ENCODE measurements around the gene SEC24D.
"Not testable (repeated sequence)": the region's sequence is repeated elsewhere in the genome, so short reads cannot be mapped to it uniquely, and the experiment has no call there.

The SEC24D gene

GRCh38 chr4:118835571-118836300 is at the start of gene SEC24D:
Gene SEC24D, minus strand, starts transcription at chr4:118836126. Its CDS starts 2,430 bp downstream, at chr4:118833696.
- DNase-seq = peak; percentile 86 to 87

DNA sequence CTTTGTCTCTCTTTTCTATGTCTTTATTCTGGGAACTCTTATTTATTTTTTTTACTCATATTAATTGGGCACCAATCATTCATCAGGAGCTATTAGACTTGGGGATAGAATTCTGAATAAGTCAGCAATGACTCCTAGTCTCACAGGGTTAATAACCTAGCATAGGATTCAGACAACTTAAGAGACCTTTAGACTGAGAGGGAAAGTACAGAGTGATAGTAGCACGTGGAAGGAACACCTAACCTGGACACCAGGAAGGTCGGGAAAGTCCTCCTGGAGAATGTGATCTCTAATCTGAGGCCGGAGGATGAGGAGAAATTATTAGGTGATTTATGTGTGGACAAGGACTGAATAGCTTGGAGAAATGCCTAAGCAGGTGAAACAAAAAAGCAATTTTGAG is 48.8 kb upstream of the SEC24D start:
- no peak for DNase-seq

GRCh38 chr4:118883861-118884260 is 47.9 kb upstream of the SEC24D start:
- no peak for DNase-seq

GRCh38 chr4:118881512-118882146 is 45.7 kb upstream of the SEC24D start:
- no peak for DNase-seq

GRCh38 chr4:118879409-118879808 is 43.5 kb upstream of the SEC24D start:
- DNase-seq = no peak

DNA sequence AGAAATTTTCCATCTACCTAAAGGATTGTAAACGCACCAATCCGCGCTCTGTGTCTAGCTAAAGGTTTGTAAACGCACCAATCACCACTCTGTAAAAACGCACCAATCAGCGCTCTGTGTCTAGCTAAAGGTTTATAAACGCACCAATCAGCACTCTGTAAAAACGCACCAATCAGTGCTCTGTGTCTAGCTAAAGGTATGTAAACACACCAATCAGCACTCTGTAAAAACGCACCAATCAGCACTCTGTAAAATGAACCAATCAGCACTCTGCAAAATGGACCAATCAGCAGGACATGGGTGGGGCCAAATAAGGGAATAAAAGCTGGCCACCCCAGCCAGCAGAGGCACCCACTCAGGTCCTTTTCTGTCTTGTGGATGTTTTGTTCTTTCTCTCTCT is 42.6 kb upstream of the SEC24D start:
- not testable (repeated sequence) for DNase-seq

DNA sequence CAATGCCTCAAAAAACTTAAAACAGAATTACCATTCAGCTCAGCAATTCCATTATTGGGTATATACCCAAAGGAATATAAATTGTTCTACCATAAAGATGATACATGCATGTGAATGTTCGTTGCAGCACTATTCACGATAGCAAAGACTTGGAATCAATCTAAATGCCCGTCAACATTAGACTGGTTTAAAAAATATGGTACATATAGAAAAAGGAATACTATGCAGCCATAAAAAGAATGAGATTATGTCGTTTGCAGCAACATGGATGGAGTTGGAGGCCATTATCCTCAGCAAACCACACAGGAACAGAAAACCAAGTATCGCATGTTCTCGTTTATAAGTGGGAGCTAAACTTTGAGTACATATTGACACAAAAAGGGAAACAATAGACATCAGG is 41.9 kb upstream of the SEC24D start:
- DNase-seq = no peak

GRCh38 chr4:118872181-118872580 is 36.3 kb upstream of the SEC24D start:
- no peak for DNase-seq

GRCh38 chr4:118869808-118870342 is 33.9 kb upstream of the SEC24D start:
- no peak for DNase-seq

GRCh38 chr4:118867311-118868067 is 31.6 kb upstream of the SEC24D start:
- no peak for DNase-seq

DNA sequence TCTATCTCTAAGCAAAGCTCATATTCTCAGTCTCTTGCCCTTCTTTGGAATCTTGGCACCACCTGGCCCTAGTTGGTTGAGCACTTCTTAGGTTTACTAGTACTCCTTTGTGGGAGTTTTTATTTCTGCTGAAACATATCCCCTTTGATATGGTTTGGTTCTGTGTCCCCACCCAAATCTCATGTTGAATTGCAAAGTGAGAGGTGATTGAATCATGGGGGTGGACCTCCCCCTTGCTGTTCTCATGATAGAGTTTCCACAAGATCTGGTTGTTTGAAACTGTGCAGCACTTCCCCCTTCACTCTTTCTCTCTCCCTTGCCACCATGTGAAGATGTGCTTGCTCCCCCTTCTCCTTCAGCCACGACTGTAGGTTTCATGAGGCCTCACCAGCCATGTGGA is 30.5 kb upstream of the SEC24D start:
- DNase-seq = no peak

GRCh38 chr4:118865091-118865708 is 29.3 kb upstream of the SEC24D start:
- peak; percentile 7 to 29 for DNase-seq

GRCh38 chr4:118858779-118859178 is 22.9 kb upstream of the SEC24D start:
- DNase-seq = no peak

GRCh38 chr4:118857760-118858159 is 21.8 kb upstream of the SEC24D start:
- DNase-seq = no peak

DNA sequence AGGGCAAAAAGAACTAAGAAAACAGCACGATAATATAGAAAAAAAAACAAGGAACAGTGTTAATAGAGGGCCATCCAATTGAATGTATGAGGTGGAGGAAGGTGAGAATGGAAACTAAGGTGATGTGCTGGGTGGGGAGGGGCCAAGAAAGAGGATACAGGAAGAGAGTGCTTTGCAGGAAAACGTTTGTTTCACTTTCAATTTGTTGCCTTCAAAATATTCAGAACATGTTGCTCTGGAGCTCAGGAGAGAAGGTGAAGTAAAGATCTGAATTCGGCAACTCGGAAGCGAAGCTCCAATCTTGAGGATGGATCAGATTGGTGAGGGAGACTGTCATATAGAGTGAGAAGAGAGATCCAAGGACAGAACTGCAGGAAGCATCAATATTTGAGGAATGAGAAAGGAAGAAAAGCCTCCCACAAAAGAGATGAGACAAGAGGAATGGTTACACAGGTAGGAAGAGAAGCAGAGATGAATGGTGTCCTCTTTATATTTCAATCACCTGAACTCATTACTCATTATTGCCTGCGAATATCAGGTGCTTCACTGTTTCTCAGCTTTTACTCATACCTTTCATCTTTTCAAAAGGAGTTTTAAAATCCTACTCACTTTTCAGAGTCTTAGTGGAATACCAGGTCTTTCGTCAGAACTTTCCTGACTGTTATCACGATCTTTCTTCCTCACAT is 14.7 kb upstream of the SEC24D start:
- peak; percentile 11 to 62 for DNase-seq

GRCh38 chr4:118849867-118850487 is 14.1 kb upstream of the SEC24D start:
- peak in 1 of 2 donors; percentile 4 for DNase-seq

- DNase-seq = no peak
These were observed 13.0 kb upstream of the SEC24D start for GRCh38 chr4:118848901-118849300.

- DNase-seq = no peak
These were observed 12.3 kb upstream of the SEC24D start for GRCh38 chr4:118848242-118848641.

- DNase-seq = no peak
These were observed 11.1 kb upstream of the SEC24D start for GRCh38 chr4:118846979-118847378.

- no peak for DNase-seq
These were observed 9.7 kb upstream of the SEC24D start for GRCh38 chr4:118845552-118846050.

DNA sequence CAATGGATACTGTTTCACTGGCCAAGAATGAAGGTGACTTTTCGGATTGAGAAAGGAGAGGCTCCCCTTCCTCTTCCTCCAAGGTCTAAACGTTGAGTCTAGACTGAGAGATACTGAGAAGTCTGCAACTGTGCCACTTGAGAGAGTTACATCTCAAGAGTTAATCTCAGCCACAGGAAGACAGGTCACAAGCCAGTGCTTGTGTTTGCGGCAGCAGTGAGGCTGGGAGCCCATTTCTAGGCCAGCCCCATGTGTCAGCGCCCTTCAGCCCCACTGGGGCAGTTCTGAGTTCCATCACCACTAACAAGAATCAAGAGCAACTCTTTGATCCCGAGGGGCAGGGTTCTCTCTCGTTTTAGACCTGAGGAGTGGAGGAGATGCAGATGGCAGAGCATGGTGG is 7.3 kb upstream of the SEC24D start:
- DNase-seq = no peak

DNA sequence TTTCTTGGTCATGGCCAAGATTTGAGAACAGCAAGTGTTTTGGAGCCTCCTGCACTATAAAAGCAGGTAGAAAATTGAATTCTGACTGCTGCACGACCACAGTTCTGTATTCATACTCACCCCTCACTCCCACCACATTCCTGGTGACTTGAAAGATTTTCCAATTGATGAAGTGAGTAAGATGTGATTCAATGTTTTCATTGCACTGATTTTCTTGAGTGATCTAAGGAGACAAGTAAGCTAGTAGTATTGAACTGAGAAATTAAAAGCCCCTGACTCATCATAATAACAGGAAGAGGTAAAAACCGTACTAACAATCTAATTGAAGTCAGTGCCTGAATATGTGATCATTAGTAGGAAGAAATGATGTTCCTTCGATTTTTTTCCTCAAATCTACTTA is 6.1 kb upstream of the SEC24D start:
- DNase-seq = no peak
